Upper lobe of right lung (tissue), 1 donor: ENCODE results near the gene MAML3. TPM values are rescaled to one million over a fixed set of nuclear protein-coding genes. Genes with fewer than 3 reads are reported as not detected.

Experiments
- ATAC-seq: fragments of 200-7000 bp; cut with Tn5 transposase; one replicate; pipeline ENCODE4 v1.9.1; 2020; ENCODE audit warnings: mild to moderate bottlenecking, moderate library complexity
- DNase-seq: peaks from one replicate; pipeline ENCODE4 v3.0.0-alpha.2; 2020
- H3K27ac ChIP-seq: fragments of 200-600 bp; one replicate; pipeline ENCODE4 v1.8.0; 2022
- H3K27me3 ChIP-seq: fragments of 200-600 bp; one replicate; pipeline ENCODE4 v1.8.0; 2022; ENCODE audit warnings: mild to moderate bottlenecking
- H3K36me3 ChIP-seq: fragments of 200-600 bp; one replicate; pipeline ENCODE4 v1.8.0; 2022
- H3K4me1 ChIP-seq: fragments of 200-600 bp; one replicate; pipeline ENCODE4 v1.8.0; 2022
- H3K4me3 ChIP-seq: fragments of 200-600 bp; one replicate; pipeline ENCODE4 v1.8.0; 2022; ENCODE audit warnings: mild to moderate bottlenecking
- H3K9me3 ChIP-seq: fragments of 200-600 bp; one replicate; pipeline ENCODE4 v1.8.0; 2022
- CTCF ChIP-seq: fragments of 200-600 bp; IDR thresholded peaks from one replicate; pipeline ENCODE4 v1.8.0; 2022; ENCODE audit warnings: antibody characterized with exemption
- intact Hi-C: fragments of 100-400 bp; cut with DNase I; formaldehyde crosslinking; loops from one replicate; pipeline ENCODE4 v1.11.0; 2022
- total RNA-seq: library from RNA; stranded (reverse); fragmentation: NEBNext Ultra II Directional; extraction: Animal tissue kit (Norgen Biotek cat#: 25700); gene quantifications from one replicate; pipeline ENCODE4 v1.2.1, GENCODE V29; 2021
- donor health status: DM: no; HTN: yes; CAD: no; lungs with severe emphysema.

MAML3 gene
- total RNA-seq, 1 donor from 2014 or later, result 13.1 TPM

- TF ChIP-seq CTCF, result no peak
- intact Hi-C loops, result no loop called here
These were observed 26.6 kb downstream of the MAML3 start for GRCh38 chr4:140127422-140127821.

GRCh38 chr4:140126261-140126660 lies 27.7 kb downstream of the MAML3 start:
- Histone ChIP-seq H3K27ac (no peak overlapping the region), H3K27me3 (no peaks in the 10 kb centered on the region), H3K36me3 (no peaks in the 10 kb centered on the region), H3K4me3 (no peak overlapping the region), H3K4me1 (no peaks in the 10 kb centered on the region), H3K9me3 (no peaks in the 10 kb centered on the region)
- intact Hi-C loops, result no loop called here
- TF ChIP-seq CTCF, result no peak
- ATAC-seq, result no peak
- no peak for DNase-seq

More at GRCh38 chr4:140127422-140127821, 26.6 kb downstream of the MAML3 start:
- Histone ChIP-seq H3K4me3 (no peak overlapping the region), H3K36me3 (no peaks in the 10 kb centered on the region), H3K4me1 (no peaks in the 10 kb centered on the region), H3K27me3 (no peaks in the 10 kb centered on the region), H3K9me3 (no peaks in the 10 kb centered on the region), H3K27ac (no peak overlapping the region)
- DNase-seq (no peak), ATAC-seq (no peak)

- Histone ChIP-seq H3K4me3 (no peak overlapping the region), H3K36me3 (no peaks in the 10 kb centered on the region), H3K27ac (no peak overlapping the region), H3K4me1 (no peaks in the 10 kb centered on the region), H3K27me3 (no peaks in the 10 kb centered on the region), H3K9me3 (no peaks in the 10 kb centered on the region)
- TF ChIP-seq CTCF, result no peak
- no peak for ATAC-seq
- no peak for DNase-seq
- intact Hi-C loops, result no loop called here
These were observed 28.6 kb downstream of the MAML3 start for GRCh38 chr4:140125374-140125773.

- Histone ChIP-seq H3K27me3 (no peaks in the 10 kb centered on the region), H3K27ac (no peak overlapping the region), H3K4me1 (no peaks in the 10 kb centered on the region), H3K4me3 (no peak overlapping the region), H3K9me3 (no peaks in the 10 kb centered on the region), H3K36me3 (no peaks in the 10 kb centered on the region)
- ATAC-seq (no peak), DNase-seq (no peak)
- intact Hi-C loops, result no loop called here
- no peak for TF ChIP-seq CTCF
These were observed 30.2 kb downstream of the MAML3 start for GRCh38 chr4:140123666-140124377.

GRCh38 chr4:140122891-140123290 lies 31.1 kb downstream of the MAML3 start:
- Histone ChIP-seq H3K4me1 (no peaks in the 10 kb centered on the region), H3K36me3 (no peaks in the 10 kb centered on the region), H3K27ac (no peak overlapping the region), H3K9me3 (no peaks in the 10 kb centered on the region), H3K4me3 (no peak overlapping the region), H3K27me3 (no peaks in the 10 kb centered on the region)
- DNase-seq (no peak), ATAC-seq (no peak)
- no peak for TF ChIP-seq CTCF
- intact Hi-C loops, result no loop called here

GRCh38 chr4:140121646-140122045 lies 32.3 kb downstream of the MAML3 start:
- no peak for TF ChIP-seq CTCF
- intact Hi-C loops, result no loop called here
- DNase-seq (no peak), ATAC-seq (no peak)
- no peaks in the 10 kb centered on the region for H3K4me1 ChIP-seq
- H3K9me3 ChIP-seq, result no peaks in the 10 kb centered on the region
- H3K36me3 ChIP-seq, result no peaks in the 10 kb centered on the region
- H3K27me3 ChIP-seq, result no peaks in the 10 kb centered on the region
- H3K27ac ChIP-seq, result no peak overlapping the region
- no peak overlapping the region for H3K4me3 ChIP-seq
